Parathyroid adenoma (tissue), 2 donors: ENCODE measurements around the gene DNAH2.

ENCODE experiments used
- H2AFZ ChIP-seq: fragments of 300-600 bp; sonication (generic); one replicate; pipeline ENCODE4 v1.7.0; 2017; ENCODE audit warnings: antibody characterized with exemption, mild to moderate bottlenecking
- H3K27ac ChIP-seq: fragments of 300-600 bp; sonication (generic); one replicate; pipeline ENCODE4 v1.7.0; 2017
- H3K27me3 ChIP-seq: fragments of 300-600 bp; sonication (generic); one replicate; pipeline ENCODE4 v1.7.0; 2017; ENCODE audit warnings: low read length; ENCODE audit not compliant: control insufficient read depth, insufficient read depth
- H3K36me3 ChIP-seq: fragments of 300-600 bp; sonication (generic); one replicate; pipeline ENCODE4 v1.7.0; 2017; ENCODE audit warnings: low read length; ENCODE audit not compliant: control insufficient read depth, insufficient read depth
- H3K4me1 ChIP-seq: fragments of 300-600 bp; sonication (generic); one replicate; pipeline ENCODE4 v1.7.0; 2017; ENCODE audit warnings: control low read depth
- H3K4me2 ChIP-seq: fragments of 300-600 bp; sonication (generic); one replicate; pipeline ENCODE4 v1.7.0; 2017; ENCODE audit warnings: low read length
- H3K4me3 ChIP-seq: fragments of 300-600 bp; sonication (generic); one replicate; pipeline ENCODE4 v1.7.0; 2017; ENCODE audit warnings: low read depth, low read length
- H3K79me2 ChIP-seq: fragments of 300-600 bp; sonication (generic); one replicate; pipeline ENCODE4 v1.7.0; 2017; ENCODE audit warnings: control low read depth
- H3K9ac ChIP-seq: fragments of 300-600 bp; sonication (generic); one replicate; pipeline ENCODE4 v1.7.0; 2017; ENCODE audit warnings: mild to moderate bottlenecking
- H3K9me3 ChIP-seq: fragments of 300-600 bp; sonication (generic); one replicate; pipeline ENCODE4 v1.7.0; 2017; ENCODE audit warnings: low read length; ENCODE audit not compliant: control insufficient read depth
- CTCF ChIP-seq: fragments of 300-600 bp; sonication (generic); IDR thresholded peaks from one replicate; pipeline ENCODE4 v1.7.0; 2017; ENCODE audit warnings: antibody characterized with exemption, mild to moderate bottlenecking
- donor health status: primary hyperparathyroidism.

Gene DNAH2

DNA sequence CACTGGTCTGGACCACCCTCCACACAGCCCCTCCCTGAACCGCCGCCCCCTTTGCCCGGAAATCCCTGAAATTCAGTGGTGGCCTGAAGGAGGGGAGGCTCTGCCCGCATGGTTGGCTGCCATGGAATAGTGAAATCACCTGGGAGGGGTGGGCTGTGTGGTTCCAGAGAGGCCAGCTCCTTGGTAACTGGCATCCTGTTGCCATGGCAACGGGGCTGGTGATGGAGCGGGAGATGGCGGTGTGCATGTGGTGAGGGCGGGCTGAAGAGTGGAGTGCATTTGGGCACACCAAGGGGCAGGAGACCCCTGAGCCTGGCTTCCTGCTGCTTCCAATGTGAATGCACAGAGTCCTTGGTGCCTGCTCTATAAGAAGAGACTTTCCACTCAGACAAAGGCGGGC lies 10.1 kb upstream of the DNAH2 start:
- no peaks in the 10 kb centered on the region for H3K4me1 ChIP-seq
- H3K27me3 ChIP-seq, result no peaks in the 10 kb centered on the region
- no peak for TF ChIP-seq CTCF
- no peak overlapping the region for H3K9ac ChIP-seq
- H3K4me2 ChIP-seq, result no peak overlapping the region
- H3K36me3 ChIP-seq, result no peaks in the 10 kb centered on the region
- H3K79me2 ChIP-seq, result no peaks in the 10 kb centered on the region
- H3K9me3 ChIP-seq, result no peaks in the 10 kb centered on the region
- no peak overlapping the region for H3K4me3 ChIP-seq
- no peak overlapping the region for H2AFZ ChIP-seq
- no peak overlapping the region for H3K27ac ChIP-seq

- H3K79me2 ChIP-seq, result no peaks in the 10 kb centered on the region
- no peaks in the 10 kb centered on the region for H3K27me3 ChIP-seq
- TF ChIP-seq CTCF, result no peak
These were observed 9.4 kb upstream of the DNAH2 start for GRCh38 chr17:7707858-7708750.

GRCh38 chr17:7709031-7709430 lies 8.5 kb upstream of the DNAH2 start:
- Histone ChIP-seq H3K4me2 (no peak overlapping the region), H3K4me3 (no peak overlapping the region), H2AFZ (no peak overlapping the region), H3K27ac (no peak overlapping the region), H3K27me3 (no peaks in the 10 kb centered on the region), H3K4me1 (no peaks in the 10 kb centered on the region), H3K9me3 (no peaks in the 10 kb centered on the region), H3K36me3 (no peaks in the 10 kb centered on the region), H3K79me2 (no peaks in the 10 kb centered on the region), H3K9ac (no peak overlapping the region)
- no peak for TF ChIP-seq CTCF

More at GRCh38 chr17:7707858-7708750, 9.4 kb upstream of the DNAH2 start:
- no peak overlapping the region for H3K27ac ChIP-seq
- H3K9me3 ChIP-seq, result no peaks in the 10 kb centered on the region
- no peaks in the 10 kb centered on the region for H3K36me3 ChIP-seq
- H3K4me2 ChIP-seq, result no peak overlapping the region
- no peak overlapping the region for H3K9ac ChIP-seq
- no peaks in the 10 kb centered on the region for H3K4me1 ChIP-seq
- no peak overlapping the region for H2AFZ ChIP-seq
- no peak overlapping the region for H3K4me3 ChIP-seq

- Histone ChIP-seq H3K27ac (no peak overlapping the region), H3K27me3 (no peaks in the 10 kb centered on the region), H2AFZ (no peak overlapping the region), H3K4me1 (no peaks in the 10 kb centered on the region), H3K4me2 (no peak overlapping the region), H3K9ac (no peak overlapping the region), H3K9me3 (no peaks in the 10 kb centered on the region), H3K4me3 (no peak overlapping the region), H3K79me2 (no peaks in the 10 kb centered on the region), H3K36me3 (no peaks in the 10 kb centered on the region)
- no peak for TF ChIP-seq CTCF
These were observed 7.2 kb upstream of the DNAH2 start for GRCh38 chr17:7710301-7710700.
